ENCODE data around the gene TNFRSF25.
"Not testable (repeated sequence)": the region's sequence is repeated elsewhere in the genome, so short reads cannot be mapped to it uniquely, and the experiment has no call there.

The TNFRSF25 gene

DNA sequence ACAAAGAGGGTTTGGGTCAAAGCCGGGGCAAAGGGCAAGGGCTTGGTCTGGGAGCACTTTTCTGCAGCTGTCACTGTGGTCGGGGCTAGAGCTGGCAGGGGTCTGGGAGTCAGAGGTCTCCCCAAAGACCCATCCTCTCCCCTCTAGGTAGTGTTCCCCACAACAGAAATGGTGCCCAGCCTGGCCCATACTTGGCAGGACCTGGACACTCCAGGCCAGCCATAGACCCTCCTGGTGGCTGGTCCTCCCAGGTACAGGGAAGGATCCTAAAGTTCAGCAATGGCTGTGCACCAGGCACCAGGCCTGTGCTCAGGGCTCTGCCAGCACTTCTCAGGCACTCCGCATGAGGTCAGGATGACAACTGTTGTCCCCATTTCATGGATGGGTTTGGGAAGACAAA is 30.4 kb downstream of the TNFRSF25 start:
- DNase-seq (ENCODE audit: low spot score), result no peak

- no peak for DNase-seq (ENCODE audit: low spot score)
These were observed 30.8 kb downstream of the TNFRSF25 start for GRCh38 chr1:6435129-6435528.

GRCh38 chr1:6434186-6434585 is 31.8 kb downstream of the TNFRSF25 start:
- no peak for DNase-seq (ENCODE audit: low spot score)

DNA sequence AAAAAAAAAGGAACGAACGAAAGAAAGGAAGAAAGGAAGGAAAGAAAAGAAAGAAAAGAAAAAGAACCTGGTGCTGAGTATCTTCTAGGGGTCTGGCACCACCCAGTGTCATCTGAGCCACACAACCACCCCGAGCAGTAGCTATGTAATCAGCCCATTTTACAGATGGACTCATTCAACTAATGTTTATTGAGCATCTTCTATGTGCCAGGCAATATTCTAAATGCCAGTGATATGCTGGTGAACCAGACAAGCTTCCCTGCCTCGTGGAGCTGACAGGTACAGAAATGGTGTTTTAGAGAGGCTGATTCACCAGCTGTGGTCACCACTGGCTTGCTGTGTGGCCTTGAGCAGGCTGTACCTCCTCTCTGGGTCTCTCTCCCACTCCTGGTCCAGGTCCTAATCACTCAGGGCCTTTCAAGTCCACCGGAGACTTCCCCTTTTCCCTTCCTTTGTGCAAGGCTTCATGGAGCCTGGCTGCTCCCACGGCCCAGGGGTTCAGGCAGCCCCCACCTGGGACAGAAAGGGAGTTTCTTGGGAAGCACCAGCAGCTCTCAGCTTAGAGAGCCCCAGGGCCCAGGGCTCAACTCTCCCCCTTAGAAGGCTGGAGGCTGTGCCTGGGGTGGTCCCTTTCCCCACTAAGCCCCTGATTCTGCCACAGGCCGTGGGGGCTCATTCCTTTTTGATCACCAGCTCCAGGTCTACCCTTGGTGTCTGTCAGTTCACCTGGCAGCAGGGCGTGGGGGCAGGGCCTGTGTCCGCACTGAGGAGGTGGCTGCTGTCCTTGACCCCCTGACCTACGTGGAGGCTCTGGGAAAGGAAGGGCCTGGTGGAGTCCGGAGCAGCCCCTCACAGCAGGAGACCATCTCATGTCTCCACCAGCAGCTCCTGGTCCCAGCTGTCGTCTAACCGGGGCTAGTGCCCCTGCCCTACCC is 34.1 kb downstream of the TNFRSF25 start:
- not testable (repeated sequence) for DNase-seq (ENCODE audit: low spot score)

GRCh38 chr1:6429660-6430411 is 36.1 kb downstream of the TNFRSF25 start:
- not testable (repeated sequence) for DNase-seq (ENCODE audit: low spot score)

GRCh38 chr1:6428453-6428852 is 37.5 kb downstream of the TNFRSF25 start:
- DNase-seq (ENCODE audit: low spot score), result not testable (repeated sequence)

- no peak for DNase-seq (ENCODE audit: low spot score)
These were observed 38.3 kb downstream of the TNFRSF25 start for GRCh38 chr1:6427441-6428390.

DNA sequence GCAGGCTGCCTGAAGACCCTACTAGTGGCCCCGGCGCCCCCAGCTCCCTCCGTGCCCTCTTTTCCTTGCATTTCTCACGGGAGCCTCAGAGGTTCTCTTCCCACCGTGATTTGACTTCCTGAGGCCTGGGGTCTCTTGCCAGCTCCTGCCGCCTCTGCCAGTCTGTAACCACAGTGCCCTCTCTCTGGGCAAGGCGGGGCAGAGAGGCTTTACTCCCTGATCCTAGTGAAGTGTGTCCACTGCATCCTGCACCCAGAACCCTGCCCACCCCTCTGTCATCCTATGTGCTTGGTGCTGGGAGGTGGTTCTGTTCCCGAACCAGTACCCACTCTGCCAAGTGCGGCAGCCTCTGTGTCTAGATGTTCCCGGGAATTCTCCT is 39.0 kb downstream of the TNFRSF25 start:
- no peak for DNase-seq (ENCODE audit: low spot score)

DNA sequence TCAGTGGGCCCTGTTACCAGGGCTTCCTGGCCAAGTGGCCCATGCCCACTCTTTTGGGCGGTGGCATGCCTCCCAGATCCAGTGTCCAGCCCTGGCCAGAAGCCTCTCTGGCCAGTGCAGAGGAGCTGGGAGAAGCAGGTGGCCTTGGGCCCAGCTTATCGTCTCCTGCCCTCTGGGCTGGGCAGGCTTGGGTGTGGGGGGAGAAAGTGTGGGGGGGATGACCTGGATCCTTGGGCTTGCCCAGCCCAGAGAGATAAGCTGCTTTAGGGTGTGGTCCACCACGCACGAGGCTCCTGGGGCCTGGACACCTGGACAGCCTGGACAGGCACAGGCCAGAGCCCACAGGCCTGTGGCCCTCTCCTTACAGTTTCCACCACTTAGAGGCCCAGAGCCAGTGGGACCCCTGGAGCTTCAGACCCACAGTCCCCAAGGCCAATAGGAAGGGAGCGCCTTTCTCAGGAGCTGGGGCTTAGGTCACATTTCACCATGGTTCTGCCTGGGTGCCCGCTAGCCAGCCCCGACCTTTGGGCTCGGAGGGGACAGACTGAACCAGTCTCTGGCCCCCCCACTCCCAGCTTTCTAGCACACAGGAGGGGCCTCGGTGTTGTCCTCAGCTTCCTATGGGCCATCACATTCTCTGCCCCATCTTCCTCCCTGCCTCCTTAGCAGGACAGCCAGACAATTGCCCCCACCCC is 39.5 kb downstream of the TNFRSF25 start:
- no peak for DNase-seq (ENCODE audit: low spot score)

DNA sequence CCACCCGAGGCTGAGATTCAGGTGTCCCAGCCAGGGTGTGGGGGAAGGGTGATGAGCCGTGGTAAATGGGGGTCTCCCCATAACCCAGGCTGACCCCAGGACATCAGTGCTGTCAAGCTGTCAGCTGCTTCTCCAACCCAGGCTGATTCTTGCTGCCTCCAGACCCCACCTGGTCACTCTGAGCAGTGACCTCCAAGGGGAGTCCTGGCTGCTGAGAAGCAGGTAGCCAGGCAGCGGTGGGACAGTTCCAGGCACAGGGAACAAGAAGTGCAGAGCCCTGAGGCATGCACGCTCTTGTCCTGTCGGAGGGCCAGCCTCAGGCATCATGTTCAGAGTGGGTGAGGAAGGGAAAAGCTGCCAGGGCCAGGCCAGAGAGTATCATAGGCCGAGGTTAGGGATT is 40.3 kb downstream of the TNFRSF25 start:
- DNase-seq (ENCODE audit: low spot score), result no peak

GRCh38 chr1:6424619-6425593 is 41.1 kb downstream of the TNFRSF25 start, which contains the start of gene ESPN:
TSS of gene ESPN (plus strand) at chr1:6424776. CDS start at chr1:6424956, 180 bp downstream.
- DNase-seq (ENCODE audit: low spot score), result no peak

- DNase-seq (ENCODE audit: low spot score), result no peak
These were observed 41.9 kb downstream of the TNFRSF25 start for GRCh38 chr1:6424000-6424565.

DNA sequence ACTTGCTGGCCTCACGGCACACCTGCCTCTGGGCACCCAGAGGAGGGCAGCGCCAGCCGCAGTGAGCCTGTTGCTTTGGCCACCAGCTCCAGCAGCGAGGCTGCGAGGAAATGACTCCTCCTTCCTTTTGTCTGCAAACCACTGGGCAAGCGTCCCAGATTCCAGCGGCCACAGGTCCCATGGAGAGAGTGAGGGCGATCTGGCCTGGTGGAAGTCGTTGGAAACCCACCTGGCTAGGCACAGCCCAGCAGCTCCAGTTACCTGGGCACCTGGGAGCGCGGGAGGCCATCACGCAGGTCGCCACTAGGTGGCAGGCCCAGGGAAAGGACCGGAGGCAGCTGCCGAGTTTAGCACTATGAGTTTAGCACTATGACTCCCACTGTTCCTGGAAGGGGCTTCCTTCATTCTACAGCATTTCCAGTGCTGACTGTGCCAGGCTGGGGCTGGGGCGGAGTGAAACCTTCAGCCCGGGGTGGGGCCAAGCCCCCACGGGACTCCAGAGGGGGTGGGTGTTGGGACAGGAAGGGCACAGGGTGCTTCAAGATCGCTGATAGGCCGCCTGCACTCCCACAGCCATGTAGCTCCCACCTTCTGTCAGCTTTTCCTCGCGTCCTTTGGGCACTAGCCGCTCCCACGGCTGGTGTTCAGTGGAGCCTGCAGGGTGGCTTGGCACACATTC is 42.5 kb downstream of the TNFRSF25 start:
- DNase-seq (ENCODE audit: low spot score), result peak; percentile 75

DNA sequence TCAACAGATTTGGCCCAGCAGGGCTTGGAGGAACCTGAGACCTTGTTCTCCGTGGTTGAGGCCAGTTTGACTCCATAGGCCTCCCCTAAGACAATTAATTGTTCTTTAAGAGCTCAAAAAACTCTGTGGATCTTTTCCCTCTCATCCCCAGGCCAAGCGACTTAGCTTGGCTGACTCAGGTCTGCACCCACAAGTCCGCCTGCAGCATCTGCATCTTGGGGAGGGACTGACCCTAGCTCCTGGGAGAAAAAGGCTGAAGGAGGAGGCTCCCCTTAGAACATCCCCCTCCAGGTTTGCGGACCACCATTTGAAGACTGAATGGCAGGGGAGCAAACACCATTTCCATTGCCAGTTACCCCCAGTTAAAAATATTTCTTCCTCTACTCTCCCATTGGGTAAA is 44.7 kb downstream of the TNFRSF25 start:
- no peak for DNase-seq (ENCODE audit: low spot score)

- DNase-seq (ENCODE audit: low spot score), result no peak
These were observed 45.4 kb downstream of the TNFRSF25 start for GRCh38 chr1:6420454-6421042.

DNA sequence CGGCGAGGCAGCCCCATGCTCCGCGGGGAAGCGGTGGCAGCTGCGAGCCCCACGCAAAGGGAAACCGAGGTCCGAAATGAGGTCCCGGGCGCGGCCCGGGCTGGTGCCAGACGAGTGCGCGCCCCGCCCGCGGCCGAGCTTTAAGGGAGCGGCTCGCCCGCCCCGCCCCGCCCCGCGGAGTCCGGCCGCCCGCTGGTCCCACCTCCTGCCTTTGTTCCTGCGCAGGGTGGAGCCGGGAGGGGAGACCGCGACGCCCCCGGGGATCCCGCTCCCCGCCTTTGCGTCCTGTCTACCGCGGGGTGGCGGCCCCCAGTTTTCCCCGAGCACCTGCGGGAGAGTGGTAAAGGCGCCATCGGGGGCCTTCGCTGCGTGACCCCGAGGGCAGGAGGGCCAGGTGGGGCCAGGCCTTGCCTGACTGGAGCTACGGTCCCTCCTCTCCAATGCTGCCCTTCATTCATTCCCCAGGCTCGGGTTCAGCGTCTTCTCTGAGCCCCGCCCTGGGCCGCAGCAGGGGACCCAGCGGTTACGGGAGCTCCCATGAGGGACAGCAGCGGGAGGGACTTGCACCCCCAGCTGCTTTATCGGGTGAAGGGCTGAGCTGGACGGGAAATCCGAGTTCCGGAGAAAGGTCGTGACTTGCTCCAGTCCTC is 46.0 kb downstream of the TNFRSF25 start, which contains the start of gene HES2:
Gene HES2 (minus strand): TSS at position 116 of the 650 bp plus-strand sequence. CDS start 99 bp downstream, at position 17.
- DNase-seq (ENCODE audit: low spot score), result no peak

GRCh38 chr1:6419397-6419803 is 46.6 kb downstream of the TNFRSF25 start:
- no peak for DNase-seq (ENCODE audit: low spot score)
